Measurements from ENCODE around the gene ARV1.

GRCh38 chr1:230940848-230941247, 38.0 kb upstream of the ARV1 start:
- TF ChIP-seq POLR2AphosphoS5 (IDR thresholded peaks at IDR 0.05) = no peak
- no peak for TF ChIP-seq POLR2A (IDR thresholded peaks at IDR 0.05)
